Left hindlimb (tissue), 1 donor: ENCODE results near the gene CD248.

Experiments
- DNase-seq: peaks from one replicate; pipeline ENCODE4 v3.0.0-alpha.2; 2018

The CD248 gene

DNA sequence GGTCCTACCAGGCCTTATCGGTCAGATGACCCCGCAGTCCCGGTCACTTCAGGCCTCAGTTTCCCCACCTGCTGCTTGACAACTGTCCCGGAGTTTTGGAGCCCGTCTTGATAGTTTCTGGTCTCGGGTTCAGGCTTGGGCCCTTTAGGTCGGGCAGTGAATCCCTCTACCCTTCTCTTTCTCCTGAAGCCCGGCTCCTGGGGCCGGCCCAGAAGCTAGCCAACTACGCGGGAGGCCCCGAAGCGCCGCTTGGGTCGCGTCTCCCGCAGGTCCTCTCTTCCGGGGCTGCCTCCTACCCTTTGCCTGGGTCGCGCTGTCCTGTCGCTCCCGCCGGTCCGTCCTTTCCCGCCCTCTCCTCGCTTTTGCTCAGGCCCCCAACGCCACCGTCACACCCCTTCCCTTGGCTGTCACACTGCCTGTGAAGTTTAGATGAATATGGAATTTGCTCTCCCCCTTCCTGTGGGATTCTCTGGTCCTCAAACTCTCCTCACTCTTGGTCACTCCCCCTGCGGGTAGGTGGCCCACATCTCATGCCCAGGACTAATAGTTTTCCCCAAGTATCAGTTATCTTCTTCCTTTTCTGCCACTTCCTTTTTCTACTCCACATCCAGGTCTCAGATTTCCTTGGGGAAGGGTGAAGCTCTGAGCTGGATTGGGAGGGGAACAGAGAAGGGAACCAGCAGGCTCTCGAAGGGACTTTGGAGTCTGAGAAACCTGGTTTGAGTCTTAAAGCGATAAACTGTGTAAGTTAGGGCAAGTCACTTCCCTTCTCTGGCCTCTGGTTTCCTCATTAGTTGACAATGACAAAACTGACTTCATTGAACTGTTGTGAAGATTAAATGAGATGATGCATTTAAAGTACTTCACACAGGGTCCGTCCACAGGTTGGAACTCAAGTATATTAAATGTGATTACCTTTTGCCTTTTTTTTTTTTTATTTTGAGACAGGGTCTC is 47.6 kb downstream of the CD248 start:
- no peak for DNase-seq

DNA sequence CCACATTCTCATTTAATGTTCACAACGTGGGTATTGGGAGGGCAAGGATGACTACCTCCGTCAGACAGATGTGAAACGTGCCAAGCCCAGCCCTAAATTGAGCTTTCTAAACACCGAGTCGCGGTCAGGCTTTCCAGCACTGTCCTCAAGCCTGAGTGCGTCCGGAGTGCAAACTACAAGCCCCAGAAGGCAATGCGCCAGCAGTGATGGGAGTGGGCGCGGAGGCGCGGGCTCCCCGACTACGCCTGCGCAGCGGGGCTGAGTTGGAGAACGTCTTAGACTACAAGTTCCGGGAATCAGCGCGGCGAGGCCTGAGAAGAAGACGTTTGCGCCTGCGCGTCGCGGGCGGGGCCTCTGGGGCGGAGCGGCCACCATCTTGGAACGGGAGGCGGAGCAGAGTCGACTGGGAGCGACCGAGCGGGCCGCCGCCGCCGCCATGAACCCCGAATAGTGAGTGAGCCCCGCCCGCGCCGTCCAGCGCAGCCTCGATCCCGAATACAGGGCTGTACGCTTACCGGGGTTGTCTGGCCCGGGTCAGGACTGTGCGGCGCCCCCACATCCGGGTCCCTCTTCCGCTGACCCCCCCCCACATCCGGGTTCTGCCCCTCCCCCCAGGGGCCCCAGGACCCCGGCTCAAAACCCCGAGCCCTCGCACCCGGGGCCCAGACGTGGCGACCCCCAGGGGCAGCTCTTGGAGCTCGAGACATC is 48.4 kb downstream of the CD248 start, which contains the start of gene RAB1B:
Gene RAB1B, plus strand, starts transcription at position 396 of the 708 bp plus-strand sequence. Its CDS starts 41 bp downstream, at position 437.
- peak; percentile 100 for DNase-seq

DNA sequence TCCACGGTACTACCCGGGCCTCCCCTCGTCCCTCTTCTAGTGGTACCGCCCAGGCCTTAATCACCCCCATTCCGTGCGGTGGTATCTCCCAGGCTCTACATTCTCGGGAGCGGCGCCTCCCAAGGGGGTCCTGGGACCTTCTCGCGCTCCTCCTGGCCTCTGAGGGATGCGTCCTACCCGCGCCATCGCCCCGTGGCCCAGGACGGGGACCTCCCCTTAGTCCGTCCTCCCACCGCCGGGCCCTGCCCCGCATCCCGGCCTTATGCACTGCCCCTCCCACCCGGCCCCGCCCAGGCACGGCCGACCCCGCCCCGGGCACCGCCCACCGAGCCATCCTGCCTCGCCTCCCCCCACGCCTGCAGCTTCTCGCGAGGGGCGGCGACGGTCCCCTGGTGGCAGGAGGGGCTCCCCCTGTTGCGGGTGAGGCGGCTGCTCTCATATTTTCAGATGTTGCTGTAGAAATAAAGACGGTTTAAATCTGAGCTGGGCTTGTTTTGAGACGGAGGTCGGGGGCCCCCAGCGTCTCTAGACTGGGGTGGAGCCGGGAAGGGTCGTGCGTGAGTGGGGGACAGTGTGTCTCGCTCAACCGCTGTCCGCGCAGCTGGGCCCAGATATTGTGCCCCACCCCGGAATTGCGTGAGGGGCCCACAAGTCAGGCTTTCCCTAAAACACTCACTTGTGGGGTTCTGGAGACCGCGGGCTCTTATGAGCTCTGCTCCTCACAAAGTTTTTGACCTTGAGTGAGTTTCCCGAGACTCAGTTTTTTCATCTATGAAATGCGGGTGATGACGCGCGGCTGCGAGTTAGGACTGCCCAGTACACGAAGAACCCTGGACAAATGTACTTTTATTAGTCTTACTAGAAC is 49.2 kb downstream of the CD248 start:
- peak; percentile 96 for DNase-seq

DNA sequence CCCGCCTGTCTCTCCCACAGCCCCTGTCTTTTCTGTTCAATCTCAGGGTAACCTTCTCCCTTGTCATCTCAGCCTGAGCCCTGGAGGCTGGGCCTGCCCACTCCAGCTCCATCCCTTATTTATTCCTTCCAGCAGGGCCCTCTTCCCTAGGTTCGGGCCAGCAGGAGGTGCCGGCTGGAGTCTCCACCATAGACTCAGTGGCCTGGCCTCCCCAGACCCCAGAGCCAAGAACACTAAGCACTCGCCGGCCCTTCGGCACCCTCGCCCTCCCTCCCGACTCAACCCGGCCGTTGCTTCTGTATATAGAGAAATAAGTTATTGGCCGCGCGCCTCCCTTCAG is 49.8 kb downstream of the CD248 start:
- DNase-seq, result no peak

DNA sequence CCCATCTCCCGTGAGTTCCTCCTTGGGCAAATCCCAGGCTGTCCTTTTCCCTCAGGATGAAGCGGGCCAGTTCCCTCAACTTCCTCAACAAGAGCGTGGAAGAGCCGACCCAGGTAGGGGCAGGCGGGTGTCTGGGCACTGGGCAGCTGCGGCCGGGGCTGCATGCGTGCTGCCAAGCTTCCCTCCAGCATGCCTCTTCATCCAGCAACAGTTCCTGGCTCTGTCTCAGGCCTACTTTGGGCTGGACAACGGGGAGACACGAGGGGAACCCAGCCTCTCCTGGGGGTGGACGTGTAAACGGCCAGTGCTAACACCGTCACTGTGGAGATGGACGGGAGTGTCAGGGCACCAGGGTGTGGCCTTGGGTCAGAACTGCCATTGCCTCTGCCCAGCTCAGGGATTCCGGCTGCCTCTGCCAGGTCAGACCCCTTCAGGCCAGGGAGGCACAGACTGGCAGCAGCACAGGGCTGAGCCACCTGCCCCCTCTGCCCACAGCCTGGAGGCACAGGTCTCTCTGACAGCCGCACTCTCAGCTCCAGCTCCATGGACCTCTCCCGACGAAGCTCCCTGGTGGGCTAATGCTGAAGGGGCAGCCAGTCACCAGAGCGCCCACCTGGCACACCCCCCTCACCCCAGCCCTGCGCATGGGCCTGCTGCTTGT is 50.3 kb downstream of the CD248 start:
- no peak for DNase-seq

DNA sequence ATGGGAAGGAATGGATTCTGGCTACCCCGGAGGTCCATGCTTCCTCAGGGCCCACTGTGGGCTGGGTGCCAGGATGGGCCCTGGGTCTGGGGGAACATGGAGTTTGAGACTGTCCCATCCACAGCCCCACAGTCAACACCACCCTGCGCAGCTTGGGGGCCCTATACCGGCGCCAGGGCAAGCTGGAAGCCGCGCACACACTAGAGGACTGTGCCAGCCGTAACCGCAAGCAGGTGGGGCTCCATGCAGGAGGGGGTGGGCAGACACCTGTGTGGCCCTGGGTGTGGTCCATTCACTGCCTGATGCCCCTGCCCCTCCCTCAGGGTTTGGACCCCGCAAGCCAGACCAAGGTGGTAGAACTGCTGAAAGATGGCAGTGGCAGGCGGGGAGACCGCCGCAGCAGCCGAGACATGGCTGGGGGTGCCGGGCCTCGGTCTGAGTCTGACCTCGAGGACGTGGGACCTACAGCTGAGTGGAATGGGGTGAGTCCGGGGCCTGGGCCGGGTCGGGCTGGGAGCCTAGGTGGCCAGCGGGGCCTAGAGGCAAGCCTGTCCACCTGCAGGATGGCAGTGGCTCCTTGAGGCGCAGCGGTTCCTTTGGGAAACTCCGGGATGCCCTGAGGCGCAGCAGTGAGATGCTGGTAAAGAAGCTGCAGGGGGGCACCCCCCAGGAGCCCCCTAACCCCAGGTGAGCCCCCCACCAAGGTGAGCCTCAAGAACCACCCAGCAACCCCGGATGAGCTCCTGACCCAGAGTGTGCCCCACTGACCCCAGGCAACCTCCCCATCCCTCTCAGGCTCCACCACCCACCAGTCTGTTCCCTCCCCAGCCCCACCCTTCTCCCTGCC is 51.1 kb downstream of the CD248 start:
- no peak for DNase-seq

DNA sequence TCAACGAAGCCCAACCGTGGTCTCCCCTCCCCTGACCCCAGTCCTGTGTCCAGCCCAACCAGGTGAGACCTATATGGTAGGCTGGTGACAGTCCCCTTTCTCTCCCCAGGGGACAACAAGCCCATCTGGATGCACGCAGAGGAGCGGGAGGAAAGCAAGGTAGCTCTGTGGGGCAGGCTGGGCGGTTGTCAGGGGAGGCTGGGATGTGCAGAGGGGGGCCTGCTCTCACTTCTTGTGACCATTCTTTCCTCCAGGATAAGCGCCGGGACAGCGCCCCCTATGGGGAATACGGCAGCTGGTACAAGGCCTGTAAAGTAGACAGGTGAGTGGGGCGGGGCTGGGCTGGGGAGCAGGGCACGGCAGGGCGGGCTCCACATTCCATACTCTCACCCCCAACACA is 51.9 kb downstream of the CD248 start:
- DNase-seq, result no peak
